HG03097 (cell line): ENCODE data around the gene ZC3HAV1L.
"Not testable (repeated sequence)": the region's sequence is repeated elsewhere in the genome, so short reads cannot be mapped to it uniquely, and the experiment has no call there.

Experiments
- ATAC-seq: cut with Tn5 transposase; IDR thresholded peaks from one replicate; pipeline ENCODE4 v1.9.1; 2021; ENCODE audit not compliant: unreplicated experiment, low FRiP score

ZC3HAV1L gene

GRCh38 chr7:139035586-139036353 lies at the start of gene ZC3HAV1L:
Gene ZC3HAV1L, minus strand, starts transcription at chr7:139036042. Its CDS starts 25 bp downstream, at chr7:139036017.
- ATAC-seq, result peak; percentile 70

GRCh38 chr7:139084709-139085108 lies 48.9 kb upstream of the ZC3HAV1L start:
- ATAC-seq, result no peak

- ATAC-seq, result no peak
Observed at GRCh38 chr7:139081584-139081983, 45.7 kb upstream of the ZC3HAV1L start.

GRCh38 chr7:139080905-139081304 lies 45.1 kb upstream of the ZC3HAV1L start:
- no peak for ATAC-seq

GRCh38 chr7:139079861-139080260 lies 44.0 kb upstream of the ZC3HAV1L start:
- no peak for ATAC-seq

- ATAC-seq, result no peak
Observed at GRCh38 chr7:139078911-139079310, 43.1 kb upstream of the ZC3HAV1L start.

GRCh38 chr7:139078399-139078798 lies 42.6 kb upstream of the ZC3HAV1L start:
- ATAC-seq, result no peak

- not testable (repeated sequence) for ATAC-seq
Observed at GRCh38 chr7:139077706-139078105, 41.9 kb upstream of the ZC3HAV1L start.

GRCh38 chr7:139075871-139076686 lies 40.2 kb upstream of the ZC3HAV1L start:
- ATAC-seq, result no peak

GRCh38 chr7:139075031-139075652 lies 39.3 kb upstream of the ZC3HAV1L start:
- peak; percentile 74 for ATAC-seq

- no peak for ATAC-seq
Observed at GRCh38 chr7:139072796-139073195, 37.0 kb upstream of the ZC3HAV1L start.

- no peak for ATAC-seq
Observed at GRCh38 chr7:139071680-139072079, 35.8 kb upstream of the ZC3HAV1L start.

- no peak for ATAC-seq
Observed at GRCh38 chr7:139068544-139069399, 32.9 kb upstream of the ZC3HAV1L start.

GRCh38 chr7:139066315-139066714 lies 30.5 kb upstream of the ZC3HAV1L start:
- no peak for ATAC-seq

- ATAC-seq, result no peak
Observed at GRCh38 chr7:139065323-139065722, 29.5 kb upstream of the ZC3HAV1L start.

GRCh38 chr7:139061416-139061815 lies 25.6 kb upstream of the ZC3HAV1L start:
- no peak for ATAC-seq

- ATAC-seq, result no peak
Observed at GRCh38 chr7:139060695-139061237, 24.9 kb upstream of the ZC3HAV1L start.

- ATAC-seq, result no peak
Observed at GRCh38 chr7:139059905-139060304, 24.1 kb upstream of the ZC3HAV1L start.

- no peak for ATAC-seq
Observed at GRCh38 chr7:139058943-139059342, 23.1 kb upstream of the ZC3HAV1L start.

GRCh38 chr7:139055674-139056073 lies 19.8 kb upstream of the ZC3HAV1L start:
- ATAC-seq, result no peak
